ENCODE measurements around the gene GPR37L1. TPM values are rescaled to one million over a fixed set of nuclear protein-coding genes. Genes with fewer than 3 reads are reported as not detected.

Gene GPR37L1
- total RNA-seq, 1 donor from 2014 or later, result 0.05 TPM

GRCh38 chr1:202088206-202088605, 34.5 kb upstream of the GPR37L1 start:
- H3K9me3 ChIP-seq (replicated peaks), result no peaks in the 10 kb centered on the region
- H3K27ac ChIP-seq (replicated peaks), result no peak overlapping the region
- H3K4me1 ChIP-seq, result peaks cover 11% of the 10 kb centered on the region
- no peak for DNase-seq
- H3K27me3 ChIP-seq (ENCODE audit: low read depth), result no peaks in the 10 kb centered on the region
- TF ChIP-seq CTCF (IDR thresholded peaks at IDR 0.05; ENCODE audit: borderline replicate concordance), result no peak
- intact Hi-C loops (cut with micrococcal nuclease), result no loop called here
- no peak overlapping the region for H3K4me3 ChIP-seq
- no peaks in the 10 kb centered on the region for H3K36me3 ChIP-seq

GRCh38 chr1:202090994-202091393, 31.7 kb upstream of the GPR37L1 start:
- intact Hi-C loops (cut with micrococcal nuclease), result no loop called here
- Histone ChIP-seq H3K4me3 (no peak overlapping the region), H3K4me1 (peaks cover 5% of the 10 kb centered on the region), H3K9me3 (replicated peaks) (no peaks in the 10 kb centered on the region), H3K27ac (replicated peaks) (no peak overlapping the region), H3K27me3 (ENCODE audit: low read depth) (no peaks in the 10 kb centered on the region), H3K36me3 (no peaks in the 10 kb centered on the region)
- DNase-seq, result no peak
- no peak for TF ChIP-seq CTCF (IDR thresholded peaks at IDR 0.05; ENCODE audit: borderline replicate concordance)

- Histone ChIP-seq H3K27me3 (ENCODE audit: low read depth) (no peaks in the 10 kb centered on the region), H3K4me1 (no peaks in the 10 kb centered on the region), H3K36me3 (no peaks in the 10 kb centered on the region), H3K9me3 (replicated peaks) (no peaks in the 10 kb centered on the region), H3K27ac (replicated peaks) (no peak overlapping the region), H3K4me3 (no peak overlapping the region)
- intact Hi-C loops (cut with micrococcal nuclease), result no loop called here
- DNase-seq, result no peak
- TF ChIP-seq CTCF (IDR thresholded peaks at IDR 0.05; ENCODE audit: borderline replicate concordance), result no peak
These were observed 28.9 kb upstream of the GPR37L1 start for GRCh38 chr1:202093858-202094257.

GRCh38 chr1:202101184-202101583, 21.5 kb upstream of the GPR37L1 start:
- Histone ChIP-seq H3K4me3 (no peak overlapping the region), H3K27ac (replicated peaks) (no peak overlapping the region), H3K36me3 (no peaks in the 10 kb centered on the region), H3K4me1 (peaks cover 6% of the 10 kb centered on the region), H3K27me3 (ENCODE audit: low read depth) (no peaks in the 10 kb centered on the region), H3K9me3 (replicated peaks) (no peaks in the 10 kb centered on the region)
- intact Hi-C loops (cut with micrococcal nuclease), result no loop called here
- no peak for DNase-seq
- no peak for TF ChIP-seq CTCF (IDR thresholded peaks at IDR 0.05; ENCODE audit: borderline replicate concordance)

- H3K36me3 ChIP-seq, result no peaks in the 10 kb centered on the region
- H3K27ac ChIP-seq (replicated peaks), result no peak overlapping the region
- intact Hi-C loops (cut with micrococcal nuclease), result no loop called here
- peaks cover 31% of the 10 kb centered on the region for H3K4me1 ChIP-seq
- H3K4me3 ChIP-seq, result no peak overlapping the region
- no peaks in the 10 kb centered on the region for H3K9me3 ChIP-seq (replicated peaks)
- no peak for DNase-seq
- no peaks in the 10 kb centered on the region for H3K27me3 ChIP-seq (ENCODE audit: low read depth)
- no peak for TF ChIP-seq CTCF (IDR thresholded peaks at IDR 0.05; ENCODE audit: borderline replicate concordance)
These were observed 18.6 kb upstream of the GPR37L1 start for GRCh38 chr1:202104073-202104472.

All from left ventricle myocardium inferior (tissue), 1 donor.